ENCODE data around the gene AK4. TPM values are rescaled to one million over a fixed set of nuclear protein-coding genes. Genes with fewer than 3 reads are reported as not detected.

Gene AK4
- total RNA-seq, 6 experiments from 2014 or later, result 108 to 171 (median 123) TPM

GRCh38 chr1:65167586-65168242 lies 19.7 kb downstream of the AK4 start:
- DNase-seq, result no peak
- no peak for ATAC-seq
- Histone ChIP-seq H3K36me3 (no peaks in the 10 kb centered on the region), H3K9me3 (no peaks in the 10 kb centered on the region), H3K27ac (peak overlapping the region in 1 of 3 donors; percentile 37), H3K27me3 (no peaks in the 10 kb centered on the region), H3K4me1 (peaks cover 0 to 83% (median 29%) of the 10 kb centered on the region in 4 donors), H3K4me3 (no peak overlapping the region)
- WGBS (ENCODE audit: insufficient coverage, low coverage, low lambda C conversion rate, missing lambda C conversion rate), result 100% methylated on average over 2 of the region's 5 CpGs
- TF ChIP-seq CTCF (IDR thresholded peaks at IDR 0.05) (no peak), POLR2A (IDR thresholded peaks at IDR 0.05) (no peak)
- intact Hi-C loops (cut with DNase I), result no loop called here

- TF ChIP-seq CTCF (IDR thresholded peaks at IDR 0.05) (no peak), POLR2A (IDR thresholded peaks at IDR 0.05) (no peak)
- 32% methylated on average over 4 of the region's 4 CpGs for WGBS (ENCODE audit: insufficient coverage, low coverage, low lambda C conversion rate, missing lambda C conversion rate)
- intact Hi-C loops (cut with DNase I), result no loop called here
- H3K9me3 ChIP-seq, result no peaks in the 10 kb centered on the region
- H3K27me3 ChIP-seq, result no peaks in the 10 kb centered on the region
- H3K4me1 ChIP-seq, result peaks cover 0 to 82% (median 29%) of the 10 kb centered on the region in 4 donors
- ATAC-seq, result peak in 3 of 4 donors; percentile 15 to 39 (median 35)
- no peak overlapping the region for H3K4me3 ChIP-seq
- DNase-seq, result no peak
- H3K36me3 ChIP-seq, result no peaks in the 10 kb centered on the region
- H3K27ac ChIP-seq, result peak overlapping the region in 2 of 3 donors; percentile 71 to 88
Observed at GRCh38 chr1:65168867-65169266, 20.9 kb downstream of the AK4 start.

- intact Hi-C loops (cut with DNase I), result no loop called here
- ATAC-seq (peak; percentile 67 to 84 (median 72)), DNase-seq (peak in 1 of 3 donors; percentile 66)
- no peaks in the 10 kb centered on the region for H3K9me3 ChIP-seq
- no peaks in the 10 kb centered on the region for H3K36me3 ChIP-seq
- peak overlapping the region in 2 of 3 donors; percentile 22 to 24 for H3K4me3 ChIP-seq
- no peak for TF ChIP-seq CTCF (IDR thresholded peaks at IDR 0.05)
- peak; percentile 36 for TF ChIP-seq POLR2A (IDR thresholded peaks at IDR 0.05)
- H3K27me3 ChIP-seq, result no peaks in the 10 kb centered on the region
- peaks cover 0 to 82% (median 30%) of the 10 kb centered on the region in 4 donors for H3K4me1 ChIP-seq
- 18% methylated on average over 10 of the region's 10 CpGs for WGBS (ENCODE audit: insufficient coverage, low coverage, low lambda C conversion rate, missing lambda C conversion rate)
- H3K27ac ChIP-seq, result peak overlapping the region; percentile 60 to 88 (median 71)
Observed at GRCh38 chr1:65170511-65171142, 22.6 kb downstream of the AK4 start.

GRCh38 chr1:65172936-65173690 lies 25.1 kb downstream of the AK4 start:
- intact Hi-C loops (cut with DNase I), result no loop called here
- Histone ChIP-seq H3K27me3 (no peaks in the 10 kb centered on the region), H3K4me1 (peaks cover 0 to 77% (median 34%) of the 10 kb centered on the region in 4 donors), H3K4me3 (no peak overlapping the region), H3K36me3 (no peaks in the 10 kb centered on the region), H3K27ac (peak overlapping the region in 1 of 3 donors; percentile 61), H3K9me3 (no peaks in the 10 kb centered on the region)
- no peak for TF ChIP-seq CTCF (IDR thresholded peaks at IDR 0.05)
- TF ChIP-seq POLR2A (IDR thresholded peaks at IDR 0.05), result no peak
- no peak for ATAC-seq
- DNase-seq, result no peak
- WGBS (ENCODE audit: insufficient coverage, low coverage, low lambda C conversion rate, missing lambda C conversion rate), result 53% methylated on average over 10 of the region's 14 CpGs
